Natural killer cell (primary cell): Measurements from ENCODE around the gene NFIB. TPM values are rescaled to one million over a fixed set of nuclear protein-coding genes. Genes with fewer than 3 reads are reported as not detected.

Source experiments
- ATAC-seq, 3 donors: fragments of 150-1000 bp in 2 of 3; fragments of 200-7000 bp in 1 of 3; cut with Tn5 transposase; 1 replicate in 1 of 3; 2 replicates in 2 of 3; pipeline ENCODE4 v1.10.0; 2021; ENCODE audit warnings: mild to moderate bottlenecking in 2 of 3, moderate library complexity in 2 of 3
- DNase-seq, 2 donors: peaks; one replicate each; pipeline versions ENCODE4 v3.0.0 to v3.0.0-alpha.2; 2013 to 2021; ENCODE audit warnings: mixed read lengths in 1 of 2
- H3K27ac ChIP-seq: one replicate; pipeline ENCODE4 v1.5.1; 2013; ENCODE audit warnings: mild to moderate bottlenecking, low read length
- H3K27me3 ChIP-seq: one replicate; pipeline ENCODE4 v1.6.1; 2013; ENCODE audit warnings: low read length; ENCODE audit not compliant: control insufficient read depth, insufficient read depth
- H3K36me3 ChIP-seq: one replicate; pipeline ENCODE4 v1.6.1; 2013; ENCODE audit warnings: low read length; ENCODE audit not compliant: control insufficient read depth, insufficient read depth
- H3K4me1 ChIP-seq: one replicate; pipeline ENCODE4 v1.6.1; 2013; ENCODE audit warnings: low read length; ENCODE audit not compliant: control insufficient read depth, insufficient read depth
- H3K4me3 ChIP-seq: one replicate; pipeline ENCODE4 v1.5.1; 2013; ENCODE audit warnings: low read length
- H3K9me3 ChIP-seq: one replicate; pipeline ENCODE4 v1.6.1; 2013; ENCODE audit warnings: low read length; ENCODE audit not compliant: control insufficient read depth, insufficient read depth
- H3K27ac Mint-ChIP-seq, 2 donors: one replicate each; pipeline ENCODE4 v1.8.0; 2022; ENCODE audit warnings: mild to moderate bottlenecking in 2 of 2, mixed read lengths in 2 of 2, moderate library complexity in 1 of 2
- H3K27me3 Mint-ChIP-seq, 2 donors: one replicate each; pipeline ENCODE4 v1.8.0; 2022; ENCODE audit warnings: low read depth in 2 of 2, mixed read lengths in 2 of 2
- H3K36me3 Mint-ChIP-seq: one replicate; pipeline ENCODE4 v1.8.0; 2022; ENCODE audit warnings: mixed read lengths
- H3K4me1 Mint-ChIP-seq, 2 donors: one replicate each; pipeline ENCODE4 v1.8.0; 2022; ENCODE audit warnings: mixed read lengths in 2 of 2
- H3K4me3 Mint-ChIP-seq: one replicate; pipeline ENCODE4 v1.8.0; 2022; ENCODE audit warnings: mild to moderate bottlenecking, moderate library complexity, mixed read lengths
- H3K9me3 Mint-ChIP-seq, 2 donors: one replicate each; pipeline ENCODE4 v1.8.0; 2022; ENCODE audit warnings: mixed read lengths in 2 of 2
- WGBS: methylation state at CpG from one replicate; pipeline ENCODE4 v1.1.7; 2013; ENCODE audit warnings: missing lambda C conversion rate; ENCODE audit not compliant: insufficient coverage; 5-methylcytosine and 5-hydroxymethylcytosine counted together
- intact Hi-C: fragments of 100-400 bp; cut with micrococcal nuclease; formaldehyde crosslinking; loops from one replicate; pipeline ENCODE4 v1.14.2; 2022
- total RNA-seq, 4 donors: library from RNA; stranded (reverse); fragments of 120-200 nt in 1 of 4; gene quantifications; one replicate each; pipeline versions ENCODE4 v1.2.3 to v1.2.4, GENCODE V29; 2013 to 2022
- TF ChIP-seq, protein P1 (sequence below): fragments of 200-600 bp; IDR thresholded peaks from one replicate; pipeline ENCODE4 v1.8.0; 2022; ENCODE audit warnings: antibody characterized with exemption

NFIB gene
- total RNA-seq, 3 donors from 2014 or later (not counting 1 experiment from before 2014, with no cell fraction given): 0.20 to 0.21 TPM; not detected in 1

DNA sequence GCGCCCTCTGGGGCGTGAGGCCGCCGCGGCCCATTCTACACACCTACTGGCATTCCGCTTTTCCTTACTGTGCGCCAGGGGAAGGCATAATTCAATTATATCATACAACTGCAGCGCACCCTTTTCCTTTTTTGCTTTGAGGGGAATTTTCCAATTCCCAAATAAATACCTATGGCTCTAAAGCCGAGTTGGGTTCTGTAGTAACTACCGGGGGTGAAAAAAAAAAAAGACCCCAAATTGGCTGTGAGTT, 34.1 kb upstream of the NFIB start:
- H3K9me3 Mint-ChIP-seq: no peaks in the 10 kb centered on the region
- H3K9me3 ChIP-seq: no peaks in the 10 kb centered on the region
- DNase-seq (no peak), ATAC-seq (no peak)
- no peak overlapping the region for H3K4me3 ChIP-seq
- H3K36me3 Mint-ChIP-seq: no peaks in the 10 kb centered on the region
- intact Hi-C loops: no loop called here
- H3K36me3 ChIP-seq: no peaks in the 10 kb centered on the region
- H3K4me1 Mint-ChIP-seq: peaks cover 0 to 13% of the 10 kb centered on the region in 2 donors
- no peaks in the 10 kb centered on the region for H3K4me1 ChIP-seq
- no peak overlapping the region for H3K27ac ChIP-seq
- H3K27me3 Mint-ChIP-seq: peaks cover 44% of the 10 kb centered on the region in 2 donors
- no peak overlapping the region for H3K4me3 Mint-ChIP-seq
- no peak overlapping the region for H3K27ac Mint-ChIP-seq
- WGBS: 7% methylated on average over 8 of the region's 10 CpGs
- H3K27me3 ChIP-seq: peaks cover 15% of the 10 kb centered on the region
- TF ChIP-seq, protein P1, sequence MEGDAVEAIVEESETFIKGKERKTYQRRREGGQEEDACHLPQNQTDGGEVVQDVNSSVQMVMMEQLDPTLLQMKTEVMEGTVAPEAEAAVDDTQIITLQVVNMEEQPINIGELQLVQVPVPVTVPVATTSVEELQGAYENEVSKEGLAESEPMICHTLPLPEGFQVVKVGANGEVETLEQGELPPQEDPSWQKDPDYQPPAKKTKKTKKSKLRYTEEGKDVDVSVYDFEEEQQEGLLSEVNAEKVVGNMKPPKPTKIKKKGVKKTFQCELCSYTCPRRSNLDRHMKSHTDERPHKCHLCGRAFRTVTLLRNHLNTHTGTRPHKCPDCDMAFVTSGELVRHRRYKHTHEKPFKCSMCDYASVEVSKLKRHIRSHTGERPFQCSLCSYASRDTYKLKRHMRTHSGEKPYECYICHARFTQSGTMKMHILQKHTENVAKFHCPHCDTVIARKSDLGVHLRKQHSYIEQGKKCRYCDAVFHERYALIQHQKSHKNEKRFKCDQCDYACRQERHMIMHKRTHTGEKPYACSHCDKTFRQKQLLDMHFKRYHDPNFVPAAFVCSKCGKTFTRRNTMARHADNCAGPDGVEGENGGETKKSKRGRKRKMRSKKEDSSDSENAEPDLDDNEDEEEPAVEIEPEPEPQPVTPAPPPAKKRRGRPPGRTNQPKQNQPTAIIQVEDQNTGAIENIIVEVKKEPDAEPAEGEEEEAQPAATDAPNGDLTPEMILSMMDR: no peak

DNA sequence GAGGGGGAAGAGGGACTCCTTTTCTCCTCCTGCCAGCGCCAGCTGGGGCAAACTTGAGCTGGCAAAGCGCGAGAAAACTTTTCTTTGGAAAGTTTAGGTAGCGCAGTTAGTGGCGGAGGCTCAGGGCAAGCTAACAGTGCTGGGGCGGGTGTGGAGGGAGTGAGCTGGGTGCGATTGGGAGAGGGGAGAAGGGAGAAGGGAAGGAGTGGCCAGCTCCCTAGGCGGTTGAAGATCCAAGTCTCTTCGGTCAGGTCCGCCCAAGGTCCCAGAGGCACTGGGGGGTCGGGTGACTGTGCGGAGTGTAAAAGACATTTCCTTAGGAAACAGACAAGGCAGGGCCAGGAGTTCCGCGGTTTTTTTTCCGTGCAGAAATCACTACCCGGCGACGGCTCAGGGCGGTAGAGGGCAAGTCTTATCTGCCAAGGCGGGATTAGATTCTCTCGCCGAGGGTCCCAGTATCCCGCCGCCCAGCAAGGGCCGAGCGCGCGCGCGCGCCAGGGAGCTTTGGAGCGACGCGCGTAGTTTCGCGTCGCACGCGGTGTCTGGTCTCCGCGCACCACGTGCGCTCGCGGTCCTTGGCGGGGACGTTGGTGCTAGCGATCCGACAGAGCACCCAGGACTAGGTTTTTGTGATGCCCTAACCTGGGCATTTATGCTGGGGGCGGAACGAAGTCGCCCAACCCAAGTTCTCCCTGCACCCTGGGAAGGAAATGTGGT, 33.6 kb upstream of the NFIB start:
- Histone ChIP-seq H3K4me1 (no peaks in the 10 kb centered on the region), H3K36me3 (no peaks in the 10 kb centered on the region), H3K9me3 (no peaks in the 10 kb centered on the region), H3K27ac (no peak overlapping the region), H3K4me3 (no peak overlapping the region), H3K27me3 (peaks cover 15% of the 10 kb centered on the region)
- Mint-ChIP-seq H3K9me3 (no peaks in the 10 kb centered on the region), H3K36me3 (no peaks in the 10 kb centered on the region), H3K27me3 (peaks cover 39 to 40% of the 10 kb centered on the region in 2 donors), H3K27ac (no peak overlapping the region), H3K4me1 (peaks cover 0 to 9% of the 10 kb centered on the region in 2 donors), H3K4me3 (no peak overlapping the region)
- intact Hi-C loops: no loop called here
- no peak for DNase-seq
- no peak for ATAC-seq
- 4% methylated on average over 53 of the region's 53 CpGs for WGBS
- TF ChIP-seq, protein P1: no peak

DNA sequence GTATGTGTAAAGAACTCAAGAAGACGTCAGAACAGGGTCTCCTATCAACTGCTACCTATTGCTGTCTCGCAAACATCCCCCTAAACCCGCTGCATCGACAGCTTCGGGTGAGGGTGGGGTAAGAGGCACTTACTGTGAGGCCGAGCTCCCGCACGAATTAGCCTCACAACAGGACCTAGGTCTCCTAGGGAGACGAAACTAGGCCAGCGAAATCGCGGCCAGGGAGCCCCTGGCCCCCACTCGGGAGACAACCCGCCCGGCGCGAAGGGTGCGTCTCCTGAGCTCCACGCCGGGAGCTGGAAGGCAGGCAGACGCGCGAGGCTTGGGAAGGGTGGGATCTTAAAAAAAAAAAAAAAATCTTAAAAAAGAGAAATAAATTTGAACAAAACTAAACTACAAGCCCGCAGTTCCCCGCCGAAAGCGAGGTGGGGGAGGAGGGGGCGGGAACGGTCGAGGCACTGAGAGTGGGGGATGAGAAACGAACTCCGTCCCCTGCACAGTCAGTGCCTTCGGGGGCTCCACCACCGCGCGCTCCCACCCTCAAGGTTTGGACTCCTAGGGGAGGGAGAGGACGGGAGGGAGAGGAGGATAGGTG, 33.0 kb upstream of the NFIB start:
- Histone ChIP-seq H3K27me3 (peaks cover 15% of the 10 kb centered on the region), H3K4me1 (no peaks in the 10 kb centered on the region), H3K27ac (no peak overlapping the region), H3K36me3 (no peaks in the 10 kb centered on the region), H3K9me3 (no peaks in the 10 kb centered on the region), H3K4me3 (no peak overlapping the region)
- Mint-ChIP-seq H3K27ac (no peak overlapping the region), H3K27me3 (peaks cover 35 to 40% of the 10 kb centered on the region in 2 donors), H3K36me3 (no peaks in the 10 kb centered on the region), H3K4me3 (no peak overlapping the region), H3K4me1 (peaks cover 0 to 9% of the 10 kb centered on the region in 2 donors), H3K9me3 (no peaks in the 10 kb centered on the region)
- 12% methylated on average over 28 of the region's 37 CpGs for WGBS
- DNase-seq: no peak
- no peak for ATAC-seq
- TF ChIP-seq, protein P1: no peak
- intact Hi-C loops: no loop called here
